Neural cell (in vitro differentiated cells): Measurements from ENCODE around the gene MEOX1. TPM values are rescaled to one million over a fixed set of nuclear protein-coding genes. Genes with fewer than 3 reads are reported as not detected.

Experiments
- H2AFZ ChIP-seq: fragments of 200-600, 300-800 bp; sonication (generic), shearing (Covaris generic); 2 replicates; pipeline ENCODE4 v1.6.0; 2014; ENCODE audit warnings: low read depth, mild to moderate bottlenecking, antibody characterized with exemption, low read length, moderate library complexity
- H3F3A ChIP-seq: fragments of 200-600 bp; shearing (Covaris generic); 2 replicates; pipeline ENCODE4 v1.6.1; 2016; ENCODE audit warnings: mild to moderate bottlenecking, moderate library complexity, mixed read lengths, antibody characterized with exemption, low read length; ENCODE audit not compliant: insufficient read depth, poor library complexity, severe bottlenecking
- H3K27ac ChIP-seq: fragments of 200-600, 300-800 bp; sonication (generic), shearing (Covaris generic); 2 replicates; pipeline ENCODE4 v1.5.1; 2014; ENCODE audit warnings: mild to moderate bottlenecking, low read length, moderate library complexity
- H3K27me3 ChIP-seq: fragments of 300-800, 200-600 bp; sonication (generic), shearing (Covaris generic); 2 replicates; pipeline ENCODE4 v1.6.0; 2014; ENCODE audit warnings: mild to moderate bottlenecking, low read depth, low read length, moderate library complexity; ENCODE audit not compliant: insufficient read depth
- H3K36me3 ChIP-seq: fragments of 300-800, 200-600 bp; sonication (generic), shearing (Covaris generic); 2 replicates; pipeline ENCODE4 v1.5.1; 2014; ENCODE audit warnings: mild to moderate bottlenecking, antibody characterized with exemption, low read length, moderate library complexity; ENCODE audit not compliant: insufficient read depth
- H3K4me2 ChIP-seq: fragments of 300-800, 200-600 bp; sonication (generic), shearing (Covaris generic); 2 replicates; pipeline ENCODE4 v1.6.0; 2014; ENCODE audit warnings: mild to moderate bottlenecking, low read length
- H3K4me3 ChIP-seq: fragments of 300-800, 200-600 bp; sonication (generic), shearing (Covaris generic); 2 replicates; pipeline ENCODE4 v1.5.1; 2014; ENCODE audit warnings: mild to moderate bottlenecking, low read length, moderate library complexity
- H3K79me2 ChIP-seq: fragments of 200-600 bp; shearing (Covaris generic); replicated peaks from 2 replicates; pipeline ENCODE4 v1.6.0; 2014; ENCODE audit warnings: mild to moderate bottlenecking, low read length, moderate library complexity; ENCODE audit not compliant: insufficient read depth
- H3K9ac ChIP-seq: fragments of 300-800, 200-600 bp; sonication (generic), shearing (Covaris generic); 2 replicates; pipeline ENCODE4 v1.6.1; 2016; ENCODE audit warnings: mild to moderate bottlenecking, low read length, mixed read lengths
- H3K9me2 ChIP-seq: fragments of 200-600 bp; shearing (Covaris generic); 2 replicates; pipeline ENCODE4 v1.6.1; 2016; ENCODE audit warnings: mild to moderate bottlenecking, low read length, mixed read lengths; ENCODE audit not compliant: insufficient read depth
- H3K9me3 ChIP-seq: fragments of 200-600, 300-800 bp; sonication (generic), shearing (Covaris generic); 2 replicates; pipeline ENCODE4 v1.6.1; 2016; ENCODE audit warnings: mild to moderate bottlenecking, mixed run types, low read length, moderate library complexity, mixed read lengths
- H4K20me1 ChIP-seq: fragments of 200-600 bp; shearing (Covaris generic); 2 replicates; pipeline ENCODE4 v1.6.1; 2016; ENCODE audit warnings: mild to moderate bottlenecking, mixed run types; ENCODE audit not compliant: insufficient read depth
- EP300 ChIP-seq: fragments of 450-650 bp; conservative IDR thresholded peaks from 2 replicates; pipeline ENCODE4 v1.6.1; 2014; ENCODE audit warnings: antibody characterized with exemption, mild to moderate bottlenecking, moderate library complexity; ENCODE audit not compliant: poor library complexity, severe bottlenecking
- EZH2 ChIP-seq: fragments of 200-600, 300-800 bp; shearing (Covaris generic), sonication (generic); IDR thresholded peaks from 2 replicates; pipeline ENCODE4 v1.6.1; 2014; ENCODE audit warnings: antibody characterized with exemption, low read length, borderline replicate concordance, mild to moderate bottlenecking; ENCODE audit not compliant: insufficient read depth, poor library complexity, severe bottlenecking
- MXI1 ChIP-seq: fragments of 450-650 bp; conservative IDR thresholded peaks from 2 replicates; pipeline ENCODE4 v1.6.1; 2014; ENCODE audit warnings: antibody characterized with exemption, mild to moderate bottlenecking; ENCODE audit not compliant: poor library complexity, severe bottlenecking
- POLR2AphosphoS5 ChIP-seq: IDR thresholded peaks from 2 replicates; pipeline ENCODE4 v1.6.1; 2012
- RAD21 ChIP-seq: fragments of 450-650 bp; conservative IDR thresholded peaks from 2 replicates; pipeline ENCODE4 v1.6.1; 2014; ENCODE audit warnings: antibody characterized with exemption, mild to moderate bottlenecking, moderate library complexity
- REST ChIP-seq: IDR thresholded peaks from 2 replicates; pipeline ENCODE4 v1.6.1; 2012; ENCODE audit warnings: borderline replicate concordance
- SMC3 ChIP-seq: fragments of 450-650 bp; conservative IDR thresholded peaks from 2 replicates; pipeline ENCODE4 v1.6.1; 2014; ENCODE audit warnings: antibody characterized with exemption, mild to moderate bottlenecking, moderate library complexity; ENCODE audit not compliant: poor library complexity
- TAF1 ChIP-seq: IDR thresholded peaks from 2 replicates; pipeline ENCODE4 v1.6.1; 2012; ENCODE audit warnings: low read depth
- polyA plus RNA-seq: library from polyadenylated mRNA; depleted of rRNA; stranded (reverse); fragments of >200 nt; gene quantifications from 2 replicates; pipeline ENCODE4 v1.2.3, GENCODE V29; 2014
- TF ChIP-seq, protein P1 (sequence below): fragments of 450-650 bp; IDR thresholded peaks from 2 replicates; pipeline ENCODE4 v1.5.1; 2014; ENCODE audit warnings: antibody characterized with exemption, mild to moderate bottlenecking, moderate library complexity; ENCODE audit not compliant: poor library complexity, severe bottlenecking

The MEOX1 gene
- polyA plus RNA-seq, 1 donor from 2014 or later = 0.50 TPM

GRCh38 chr17:43611230-43611969 is 50.3 kb downstream of the MEOX1 start:
- TF ChIP-seq, protein P1, sequence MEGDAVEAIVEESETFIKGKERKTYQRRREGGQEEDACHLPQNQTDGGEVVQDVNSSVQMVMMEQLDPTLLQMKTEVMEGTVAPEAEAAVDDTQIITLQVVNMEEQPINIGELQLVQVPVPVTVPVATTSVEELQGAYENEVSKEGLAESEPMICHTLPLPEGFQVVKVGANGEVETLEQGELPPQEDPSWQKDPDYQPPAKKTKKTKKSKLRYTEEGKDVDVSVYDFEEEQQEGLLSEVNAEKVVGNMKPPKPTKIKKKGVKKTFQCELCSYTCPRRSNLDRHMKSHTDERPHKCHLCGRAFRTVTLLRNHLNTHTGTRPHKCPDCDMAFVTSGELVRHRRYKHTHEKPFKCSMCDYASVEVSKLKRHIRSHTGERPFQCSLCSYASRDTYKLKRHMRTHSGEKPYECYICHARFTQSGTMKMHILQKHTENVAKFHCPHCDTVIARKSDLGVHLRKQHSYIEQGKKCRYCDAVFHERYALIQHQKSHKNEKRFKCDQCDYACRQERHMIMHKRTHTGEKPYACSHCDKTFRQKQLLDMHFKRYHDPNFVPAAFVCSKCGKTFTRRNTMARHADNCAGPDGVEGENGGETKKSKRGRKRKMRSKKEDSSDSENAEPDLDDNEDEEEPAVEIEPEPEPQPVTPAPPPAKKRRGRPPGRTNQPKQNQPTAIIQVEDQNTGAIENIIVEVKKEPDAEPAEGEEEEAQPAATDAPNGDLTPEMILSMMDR = no peak
- no peak for TF ChIP-seq EZH2
- TF ChIP-seq RAD21 = no peak
- no peak for TF ChIP-seq EP300
- no peak for TF ChIP-seq TAF1
- no peak for TF ChIP-seq SMC3
- TF ChIP-seq MXI1 = no peak
- no peak for TF ChIP-seq POLR2AphosphoS5
- TF ChIP-seq REST = no peak
- no peak overlapping the region for H3K9ac ChIP-seq
- H3K4me3 ChIP-seq = no peak overlapping the region
- H3K9me3 ChIP-seq = no peaks in the 10 kb centered on the region
- no peak overlapping the region for H2AFZ ChIP-seq
- no peak overlapping the region for H3K27ac ChIP-seq
- no peaks in the 10 kb centered on the region for H3K27me3 ChIP-seq
- H3F3A ChIP-seq = no peaks in the 10 kb centered on the region
- no peaks in the 10 kb centered on the region for H4K20me1 ChIP-seq
- H3K36me3 ChIP-seq = no peaks in the 10 kb centered on the region
- no peaks in the 10 kb centered on the region for H3K79me2 ChIP-seq
- H3K9me2 ChIP-seq = no peaks in the 10 kb centered on the region
- H3K4me2 ChIP-seq = no peak overlapping the region

- Histone ChIP-seq H2AFZ (no peak overlapping the region), H3K27me3 (no peaks in the 10 kb centered on the region), H3K36me3 (no peaks in the 10 kb centered on the region), H3K79me2 (no peaks in the 10 kb centered on the region), H3K9me2 (no peaks in the 10 kb centered on the region), H3F3A (no peaks in the 10 kb centered on the region), H3K4me3 (no peak overlapping the region), H4K20me1 (no peaks in the 10 kb centered on the region), H3K4me2 (no peak overlapping the region), H3K9me3 (no peaks in the 10 kb centered on the region), H3K9ac (no peak overlapping the region), H3K27ac (no peak overlapping the region)
- TF ChIP-seq EP300 (no peak), SMC3 (no peak), EZH2 (no peak), MXI1 (no peak), REST (no peak), RAD21 (no peak), TAF1 (no peak), POLR2AphosphoS5 (no peak)
- TF ChIP-seq, protein P1 = no peak
Observed at GRCh38 chr17:43609613-43610385, 51.9 kb downstream of the MEOX1 start.
